Upper lobe of right lung (tissue), 1 donor: Measurements from ENCODE around the gene UGDH. TPM values are rescaled to one million over a fixed set of nuclear protein-coding genes. Genes with fewer than 3 reads are reported as not detected.
"Not testable (repeated sequence)": the region's sequence is repeated elsewhere in the genome, so short reads cannot be mapped to it uniquely, and the experiment has no call there.

Experiments
- ATAC-seq: fragments of 200-7000 bp; cut with Tn5 transposase; one replicate; pipeline ENCODE4 v1.9.1; 2020; ENCODE audit warnings: mild to moderate bottlenecking, moderate library complexity
- DNase-seq: peaks from one replicate; pipeline ENCODE4 v3.0.0-alpha.2; 2020
- H3K27ac ChIP-seq: fragments of 200-600 bp; one replicate; pipeline ENCODE4 v1.8.0; 2022
- H3K27me3 ChIP-seq: fragments of 200-600 bp; one replicate; pipeline ENCODE4 v1.8.0; 2022; ENCODE audit warnings: mild to moderate bottlenecking
- H3K36me3 ChIP-seq: fragments of 200-600 bp; one replicate; pipeline ENCODE4 v1.8.0; 2022
- H3K4me1 ChIP-seq: fragments of 200-600 bp; one replicate; pipeline ENCODE4 v1.8.0; 2022
- H3K4me3 ChIP-seq: fragments of 200-600 bp; one replicate; pipeline ENCODE4 v1.8.0; 2022; ENCODE audit warnings: mild to moderate bottlenecking
- H3K9me3 ChIP-seq: fragments of 200-600 bp; one replicate; pipeline ENCODE4 v1.8.0; 2022
- intact Hi-C: fragments of 100-400 bp; cut with DNase I; formaldehyde crosslinking; loops from one replicate; pipeline ENCODE4 v1.11.0; 2022
- total RNA-seq: library from RNA; stranded (reverse); fragmentation: NEBNext Ultra II Directional; extraction: Animal tissue kit (Norgen Biotek cat#: 25700); gene quantifications from one replicate; pipeline ENCODE4 v1.2.1, GENCODE V29; 2021
- TF ChIP-seq, protein P1 (sequence below): fragments of 200-600 bp; IDR thresholded peaks from one replicate; pipeline ENCODE4 v1.8.0; 2022; ENCODE audit warnings: antibody characterized with exemption
- donor health status: DM: no; HTN: yes; CAD: no; lungs with severe emphysema.

UGDH gene
- total RNA-seq, 1 donor from 2014 or later = 55.2 TPM

DNA sequence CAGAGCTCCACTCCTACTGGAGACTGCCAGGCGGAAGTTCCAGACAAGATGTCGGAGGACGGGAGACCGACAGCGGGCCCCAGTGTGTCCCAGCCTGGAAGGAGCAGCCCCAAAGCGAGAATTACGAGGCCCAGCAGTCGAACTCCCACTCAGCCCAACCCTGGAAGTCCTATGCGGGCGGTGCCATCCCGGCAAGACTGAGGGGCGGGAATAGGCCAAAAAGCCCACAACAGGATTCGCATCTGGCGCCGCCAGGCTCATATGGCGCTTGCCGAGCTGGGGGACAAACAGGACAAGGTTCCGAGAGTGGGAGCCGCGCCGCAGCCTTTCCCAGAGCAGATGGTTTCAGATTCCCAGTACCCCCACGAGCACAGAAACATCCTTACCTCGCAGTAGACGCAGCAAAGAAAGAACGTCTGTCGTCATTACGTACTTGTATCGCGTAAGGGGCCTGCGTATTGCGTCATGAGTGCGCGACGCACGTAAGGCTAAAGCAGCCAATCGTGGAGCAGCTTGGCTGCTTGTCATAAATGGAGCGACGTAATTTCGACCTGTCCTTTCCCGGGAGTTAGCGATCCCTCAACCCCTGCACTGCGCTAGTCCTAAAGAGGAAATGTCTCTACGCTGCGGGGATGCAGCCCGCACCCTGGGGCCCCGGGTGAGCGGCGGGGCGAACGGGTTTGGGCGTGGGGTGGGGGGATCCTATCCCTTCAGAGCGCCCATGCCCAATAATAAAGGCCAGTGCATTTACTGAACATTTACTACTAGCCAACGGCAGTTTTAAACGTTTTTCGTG, 68.5 kb downstream of the UGDH start, which contains the start of the genes LIAS and RPL9:
TSS of gene LIAS (plus strand) at position 552 of the 796 bp plus-strand sequence. CDS start at position 614, 62 bp downstream.
TSS of gene RPL9 (minus strand) at position 418 of the 796 bp plus-strand sequence. CDS start 483 bp downstream, outside the sequence.
- ATAC-seq (peak; percentile 97), DNase-seq (peak; percentile 96)
- TF ChIP-seq, protein P1, sequence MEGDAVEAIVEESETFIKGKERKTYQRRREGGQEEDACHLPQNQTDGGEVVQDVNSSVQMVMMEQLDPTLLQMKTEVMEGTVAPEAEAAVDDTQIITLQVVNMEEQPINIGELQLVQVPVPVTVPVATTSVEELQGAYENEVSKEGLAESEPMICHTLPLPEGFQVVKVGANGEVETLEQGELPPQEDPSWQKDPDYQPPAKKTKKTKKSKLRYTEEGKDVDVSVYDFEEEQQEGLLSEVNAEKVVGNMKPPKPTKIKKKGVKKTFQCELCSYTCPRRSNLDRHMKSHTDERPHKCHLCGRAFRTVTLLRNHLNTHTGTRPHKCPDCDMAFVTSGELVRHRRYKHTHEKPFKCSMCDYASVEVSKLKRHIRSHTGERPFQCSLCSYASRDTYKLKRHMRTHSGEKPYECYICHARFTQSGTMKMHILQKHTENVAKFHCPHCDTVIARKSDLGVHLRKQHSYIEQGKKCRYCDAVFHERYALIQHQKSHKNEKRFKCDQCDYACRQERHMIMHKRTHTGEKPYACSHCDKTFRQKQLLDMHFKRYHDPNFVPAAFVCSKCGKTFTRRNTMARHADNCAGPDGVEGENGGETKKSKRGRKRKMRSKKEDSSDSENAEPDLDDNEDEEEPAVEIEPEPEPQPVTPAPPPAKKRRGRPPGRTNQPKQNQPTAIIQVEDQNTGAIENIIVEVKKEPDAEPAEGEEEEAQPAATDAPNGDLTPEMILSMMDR = no peak
- peaks cover 63% of the 10 kb centered on the region for H3K36me3 ChIP-seq
- intact Hi-C loops = no loop called here
- H3K27ac ChIP-seq = peak within 1 kb of the TSS; percentile 97
- no peaks in the 10 kb centered on the region for H3K27me3 ChIP-seq
- H3K9me3 ChIP-seq = no peaks in the 10 kb centered on the region
- peak within 1 kb of the TSS; percentile 81 for H3K4me3 ChIP-seq
- H3K4me1 ChIP-seq = peaks cover 16% of the 10 kb centered on the region

- peak overlapping the region; percentile 81 for H3K4me3 ChIP-seq
- intact Hi-C loops, H3K9me3 ChIP-seq, DNase-seq, H3K27me3 ChIP-seq, ATAC-seq: not testable (repeated sequence)
- H3K4me1 ChIP-seq = peaks cover 16% of the 10 kb centered on the region
- peak overlapping the region; percentile 97 for H3K27ac ChIP-seq
- peaks cover 64% of the 10 kb centered on the region for H3K36me3 ChIP-seq
These were observed 69.1 kb downstream of the UGDH start for GRCh38 chr4:39458161-39458504.

- H3K27ac ChIP-seq = peak overlapping the region; percentile 97
- intact Hi-C loops = no loop called here
- TF ChIP-seq, protein P1 = no peak
- DNase-seq = no peak
- ATAC-seq = no peak
- no peaks in the 10 kb centered on the region for H3K9me3 ChIP-seq
- H3K4me1 ChIP-seq = peaks cover 16% of the 10 kb centered on the region
- no peaks in the 10 kb centered on the region for H3K27me3 ChIP-seq
- H3K36me3 ChIP-seq = peaks cover 64% of the 10 kb centered on the region
- peak overlapping the region; percentile 81 for H3K4me3 ChIP-seq
These were observed 70.1 kb downstream of the UGDH start for GRCh38 chr4:39456946-39457763.

GRCh38 chr4:39455486-39455885, 71.8 kb downstream of the UGDH start:
- H3K4me1 ChIP-seq = peaks cover 16% of the 10 kb centered on the region
- H3K4me3 ChIP-seq = no peak overlapping the region
- peaks cover 75% of the 10 kb centered on the region for H3K36me3 ChIP-seq
- H3K27ac ChIP-seq = no peak overlapping the region
- no peaks in the 10 kb centered on the region for H3K9me3 ChIP-seq
- H3K27me3 ChIP-seq = no peaks in the 10 kb centered on the region
- intact Hi-C loops = no loop called here
- no peak for ATAC-seq
- TF ChIP-seq, protein P1 = no peak
- no peak for DNase-seq

DNA sequence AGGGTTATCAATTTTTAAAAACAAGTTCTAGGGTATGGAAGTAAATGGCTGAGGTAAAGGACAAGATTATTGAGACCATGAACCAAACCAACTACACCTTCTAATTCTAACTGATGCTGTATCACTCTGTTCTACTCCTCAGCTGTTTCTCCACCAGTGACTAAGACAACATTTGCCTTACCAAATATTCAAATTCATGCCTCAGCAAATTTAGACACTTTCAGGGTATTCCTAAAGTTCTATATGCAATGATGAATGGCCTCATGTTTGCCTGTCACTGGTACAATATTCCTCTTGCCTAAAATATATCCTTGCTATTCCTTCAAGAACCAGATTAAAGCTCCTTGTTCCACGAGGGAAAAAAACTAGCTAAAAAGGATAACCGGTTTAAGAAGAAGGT, 73.5 kb downstream of the UGDH start:
- TF ChIP-seq, protein P1 = no peak
- Histone ChIP-seq H3K4me3 (no peak overlapping the region), H3K4me1 (peaks cover 16% of the 10 kb centered on the region), H3K36me3 (peaks cover 79% of the 10 kb centered on the region), H3K27me3 (no peaks in the 10 kb centered on the region), H3K27ac (no peak overlapping the region), H3K9me3 (no peaks in the 10 kb centered on the region)
- no peak for ATAC-seq
- intact Hi-C loops = no loop called here
- no peak for DNase-seq
